Fibroblast of pulmonary artery (primary cell): ENCODE results near the gene C14orf93.
"Not testable (repeated sequence)": the region's sequence is repeated elsewhere in the genome, so short reads cannot be mapped to it uniquely, and the experiment has no call there.

ENCODE experiments used
- DNase-seq: peaks from one replicate; pipeline ENCODE4 v3.0.0-alpha.2; 2010; ENCODE audit warnings: low read depth
- H3K4me3 ChIP-seq: replicated peaks from 2 replicates; pipeline ENCODE4 v1.5.1; 2011; ENCODE audit warnings: low read depth, mild to moderate bottlenecking, control low read depth, low read length, moderate library complexity
- TF ChIP-seq, protein P1 (sequence below): IDR thresholded peaks from 2 replicates; pipeline ENCODE4 v1.5.1; 2011; ENCODE audit warnings: mild to moderate bottlenecking, control low read depth, low read length, inconsistent platforms; ENCODE audit errors: missing control alignments

C14orf93 gene

DNA sequence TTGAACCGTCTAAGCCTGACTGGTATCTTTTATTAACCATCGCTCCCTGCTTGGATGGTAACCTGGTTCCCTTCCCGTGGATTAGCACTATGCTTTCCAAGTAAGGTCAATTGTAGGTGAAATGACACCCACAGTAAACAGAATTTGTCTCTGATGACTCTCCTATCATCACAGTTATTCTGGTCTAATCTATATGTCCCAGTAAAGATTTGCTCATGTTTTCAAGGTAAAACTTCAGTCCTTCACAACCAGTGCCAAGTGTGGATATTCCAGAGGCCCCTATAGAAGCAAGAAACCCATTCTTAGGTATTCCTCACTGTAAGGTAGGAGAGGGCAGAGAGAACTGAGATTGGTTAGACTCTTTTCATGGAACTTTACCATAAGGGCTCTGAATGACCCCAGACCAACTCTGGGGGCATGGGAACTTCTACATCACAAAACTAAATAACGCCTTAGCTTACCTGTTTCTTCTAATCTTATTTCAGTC lies 43.1 kb downstream of the C14orf93 start:
- H3K4me3 ChIP-seq: no peak overlapping the region
- TF ChIP-seq, protein P1, sequence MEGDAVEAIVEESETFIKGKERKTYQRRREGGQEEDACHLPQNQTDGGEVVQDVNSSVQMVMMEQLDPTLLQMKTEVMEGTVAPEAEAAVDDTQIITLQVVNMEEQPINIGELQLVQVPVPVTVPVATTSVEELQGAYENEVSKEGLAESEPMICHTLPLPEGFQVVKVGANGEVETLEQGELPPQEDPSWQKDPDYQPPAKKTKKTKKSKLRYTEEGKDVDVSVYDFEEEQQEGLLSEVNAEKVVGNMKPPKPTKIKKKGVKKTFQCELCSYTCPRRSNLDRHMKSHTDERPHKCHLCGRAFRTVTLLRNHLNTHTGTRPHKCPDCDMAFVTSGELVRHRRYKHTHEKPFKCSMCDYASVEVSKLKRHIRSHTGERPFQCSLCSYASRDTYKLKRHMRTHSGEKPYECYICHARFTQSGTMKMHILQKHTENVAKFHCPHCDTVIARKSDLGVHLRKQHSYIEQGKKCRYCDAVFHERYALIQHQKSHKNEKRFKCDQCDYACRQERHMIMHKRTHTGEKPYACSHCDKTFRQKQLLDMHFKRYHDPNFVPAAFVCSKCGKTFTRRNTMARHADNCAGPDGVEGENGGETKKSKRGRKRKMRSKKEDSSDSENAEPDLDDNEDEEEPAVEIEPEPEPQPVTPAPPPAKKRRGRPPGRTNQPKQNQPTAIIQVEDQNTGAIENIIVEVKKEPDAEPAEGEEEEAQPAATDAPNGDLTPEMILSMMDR: no peak
- DNase-seq: no peak

DNA sequence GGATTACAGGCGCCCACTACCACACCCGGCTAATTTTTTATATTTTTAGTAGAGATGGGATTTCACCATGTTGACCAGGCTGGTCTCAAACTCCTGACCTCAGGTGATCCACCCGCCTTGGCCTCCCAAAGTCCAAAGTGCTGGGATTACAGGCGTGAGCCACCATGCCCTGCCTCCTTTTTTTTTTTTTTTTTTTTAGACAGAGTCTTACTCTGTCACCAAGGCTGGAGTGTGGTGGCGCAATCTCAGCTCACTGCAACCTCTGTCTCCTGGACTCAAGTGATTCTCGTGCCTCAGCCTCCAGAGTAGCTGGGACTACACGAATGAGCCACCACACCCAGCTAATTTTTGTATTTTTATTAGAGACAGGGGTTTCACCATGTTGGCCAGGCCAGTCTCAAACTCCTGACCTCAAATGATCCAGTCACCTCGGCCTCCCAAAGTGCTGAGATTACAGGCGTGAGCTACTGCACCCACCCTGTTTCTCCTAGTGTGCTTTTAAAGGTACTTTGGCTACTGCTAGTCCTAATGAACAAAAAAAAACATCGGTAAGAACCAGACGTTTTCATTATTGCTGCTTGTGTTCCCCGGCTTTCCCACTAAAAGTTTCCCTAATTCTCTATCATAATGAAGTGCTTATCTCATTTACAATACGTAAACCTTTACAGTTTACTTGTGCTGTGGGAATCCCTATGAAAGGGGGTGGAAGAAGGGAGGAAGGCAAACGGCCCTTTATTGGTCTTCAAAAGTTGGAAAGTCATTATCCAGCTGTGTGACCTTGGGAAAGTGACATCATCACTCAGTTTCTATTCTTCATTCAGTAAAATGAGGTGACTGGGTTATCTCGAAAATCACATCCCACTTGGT lies 43.8 kb downstream of the C14orf93 start:
- not testable (repeated sequence) for H3K4me3 ChIP-seq, DNase-seq

DNA sequence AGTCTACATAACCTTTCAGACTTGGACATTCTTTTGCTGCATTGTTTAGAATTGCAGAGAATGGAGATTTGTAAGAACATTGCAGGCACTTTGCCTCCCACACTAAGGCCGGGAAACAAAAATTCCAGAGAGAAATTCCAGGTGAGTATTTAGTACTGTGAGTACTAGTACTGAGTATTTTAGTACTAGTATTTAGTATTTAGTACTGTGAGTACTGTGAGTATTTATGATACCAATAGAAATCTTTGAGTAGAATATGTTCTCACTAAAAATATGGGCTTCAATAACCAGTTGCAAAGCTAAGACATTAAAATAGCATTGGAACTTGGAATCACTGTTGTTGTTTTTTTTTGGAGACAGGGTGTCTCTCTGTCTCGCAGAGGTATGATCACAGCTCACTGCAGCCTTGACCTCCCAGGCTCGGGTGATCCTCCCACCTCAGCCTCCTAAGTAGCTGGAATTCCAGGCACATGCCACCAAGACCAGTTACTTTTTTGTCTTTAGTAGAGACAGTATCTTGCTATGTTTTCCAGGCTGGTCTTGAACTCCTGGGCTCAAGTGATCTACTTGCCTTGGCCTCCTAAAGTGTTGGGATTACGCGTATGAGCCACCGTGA lies 47.8 kb downstream of the C14orf93 start:
- TF ChIP-seq, protein P1: no peak
- no peak overlapping the region for H3K4me3 ChIP-seq
- no peak for DNase-seq

DNA sequence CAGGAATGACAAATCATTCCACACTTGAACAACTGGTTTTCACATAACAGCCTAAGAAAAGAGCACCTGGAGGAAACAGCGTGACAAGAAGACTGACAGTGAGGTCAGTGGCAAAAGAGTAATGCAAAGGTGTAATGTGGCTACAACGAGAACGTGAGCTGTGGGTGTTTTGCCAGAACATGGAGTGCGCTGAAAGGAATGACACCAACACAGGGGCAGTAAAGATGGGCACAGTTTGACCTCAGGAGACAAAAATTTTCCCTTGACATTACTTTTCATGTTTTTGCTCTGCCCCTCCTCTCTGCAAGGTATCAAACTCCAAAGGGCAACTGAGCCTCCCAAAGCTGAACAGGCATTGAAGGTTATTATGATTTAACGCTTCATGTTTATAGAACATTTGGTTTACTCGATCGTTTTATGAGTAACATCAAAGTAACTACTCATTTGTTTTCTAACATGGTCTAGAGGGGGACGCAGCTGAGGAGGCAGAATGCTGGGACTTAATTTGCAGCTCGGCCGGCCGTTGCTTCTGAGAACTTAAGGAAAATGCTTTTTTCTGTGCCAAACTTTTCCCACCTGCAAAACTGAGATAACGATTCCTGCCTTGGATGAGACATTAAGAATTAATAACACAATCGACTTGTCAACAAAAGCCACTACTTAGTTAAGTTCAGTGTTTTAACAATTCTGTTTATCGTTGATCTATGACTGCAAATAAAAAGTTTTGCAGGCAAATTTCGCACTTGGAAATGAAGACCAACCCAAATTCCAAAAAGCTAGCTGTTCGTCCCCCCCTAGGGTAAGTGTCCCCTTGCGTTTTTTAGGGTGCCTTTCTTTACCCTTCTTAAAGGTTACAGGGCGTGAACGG lies 54.0 kb downstream of the C14orf93 start:
- no peak for DNase-seq
- H3K4me3 ChIP-seq: peak overlapping the region; percentile 70
- TF ChIP-seq, protein P1: no peak

DNA sequence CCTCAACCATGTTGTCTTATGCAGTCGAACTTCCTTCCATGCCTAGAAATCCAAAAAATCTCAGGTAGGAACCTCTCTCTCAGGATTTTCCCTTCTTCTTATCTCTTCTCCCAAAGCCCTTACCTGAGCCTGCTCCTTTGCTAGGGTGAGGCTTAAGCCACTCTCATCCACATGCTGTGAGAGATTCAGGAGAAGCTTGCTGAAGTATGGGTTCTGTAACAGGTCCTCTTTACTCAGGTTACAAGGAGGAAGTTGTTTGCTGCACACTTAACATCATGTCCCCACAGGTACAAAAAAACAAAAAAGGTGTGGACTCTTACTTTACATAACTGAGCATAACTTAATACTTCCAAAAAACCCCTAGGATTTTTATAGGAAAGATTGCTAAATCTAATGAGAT lies 57.5 kb downstream of the C14orf93 start:
- DNase-seq: no peak
- no peak overlapping the region for H3K4me3 ChIP-seq
- TF ChIP-seq, protein P1: no peak

DNA sequence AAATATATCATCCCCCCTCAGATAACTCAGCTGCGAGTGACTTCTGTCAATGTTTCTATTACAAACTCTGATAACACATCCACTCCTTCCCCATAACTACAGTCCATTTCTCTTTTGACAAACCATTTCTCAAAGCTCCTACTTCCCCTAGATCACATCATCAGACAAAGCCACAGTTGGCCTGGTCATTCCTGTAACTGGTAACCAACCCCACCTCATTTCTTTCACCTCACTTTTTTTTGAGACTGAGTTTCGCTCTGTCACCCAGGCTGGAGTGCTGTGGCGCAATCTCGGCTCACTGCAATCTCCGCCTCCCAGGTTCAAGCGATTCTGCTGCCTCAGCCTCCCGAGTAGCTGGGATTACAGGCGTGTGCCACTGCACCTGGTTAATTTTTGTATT lies 58.1 kb downstream of the C14orf93 start:
- not testable (repeated sequence) for DNase-seq, H3K4me3 ChIP-seq

DNA sequence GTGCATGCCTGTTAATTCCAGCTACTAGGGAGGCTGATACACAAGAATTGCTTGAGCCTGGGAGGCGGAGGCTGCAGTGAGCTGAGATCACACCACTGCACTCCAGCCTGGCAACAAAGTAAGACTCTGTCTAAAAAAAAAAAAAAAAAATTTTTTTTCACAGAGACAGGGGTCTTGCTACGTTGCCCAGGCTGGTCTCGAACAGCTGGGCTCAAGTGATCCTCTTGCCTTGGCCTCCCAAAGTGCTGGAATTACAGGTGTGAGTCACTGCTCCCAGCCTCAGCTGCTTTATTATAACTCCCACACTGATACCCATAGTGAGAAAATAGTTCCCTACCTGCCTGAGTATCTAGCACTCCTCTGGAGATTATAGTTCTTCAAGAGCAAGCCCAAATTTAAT lies 64.3 kb downstream of the C14orf93 start:
- DNase-seq: no peak
- H3K4me3 ChIP-seq: no peak overlapping the region
- TF ChIP-seq, protein P1: no peak
